H54 (cell line): Measurements from ENCODE around the gene THAP8.

Experiments used
- DNase-seq: peaks from one replicate; pipeline ENCODE4 v3.0.0; 2011; ENCODE audit warnings: low spot score, mixed read lengths; ENCODE audit not compliant: insufficient read length
- FAIRE-seq: peaks from 3 replicates; lab custom pipeline; 2011; peaks lifted over from hg19 to GRCh38; lab: Jason Lieb, UNC
- POLR2A ChIP-seq: IDR thresholded peaks from 2 replicates; pipeline ENCODE4 v1.6.1; 2011; ENCODE audit warnings: low read depth, mild to moderate bottlenecking, low read length

The THAP8 gene

DNA sequence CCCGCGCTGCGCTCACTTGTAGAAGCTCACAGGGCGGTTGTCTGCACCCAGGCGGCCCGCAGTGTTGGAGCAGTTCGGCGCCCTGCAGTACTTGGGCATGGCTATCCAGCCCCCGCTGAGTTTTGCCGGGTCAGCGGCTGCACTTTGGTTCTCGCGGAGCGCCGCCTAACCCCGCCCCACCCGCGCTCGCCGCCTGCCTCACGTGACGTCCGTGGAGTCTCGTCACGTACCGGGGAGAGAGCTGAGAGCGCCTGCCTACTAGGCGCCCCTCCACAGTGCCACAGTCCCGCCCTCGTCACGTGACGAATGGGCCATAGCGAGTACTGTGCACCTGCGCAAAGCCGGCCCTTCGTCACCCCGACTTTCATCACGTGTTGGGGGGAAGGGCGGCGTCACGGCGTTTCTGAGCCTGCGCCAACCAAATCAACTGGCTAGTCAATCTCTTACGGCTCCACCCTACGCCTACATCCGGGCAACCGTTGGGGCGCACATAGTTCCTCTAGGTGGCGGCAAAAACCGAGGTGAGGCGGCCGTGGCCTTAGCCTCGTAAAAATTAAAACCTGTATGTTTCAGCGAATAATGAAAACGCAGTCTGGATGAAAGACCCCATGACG, at the start of gene THAP8:
Gene THAP8, minus strand, starts transcription at position 167 of the 614 bp plus-strand sequence. Its CDS starts 68 bp downstream, at position 99.
- DNase-seq (peak; percentile 99), FAIRE-seq (peak; percentile 67)
- peak; percentile 62 for TF ChIP-seq POLR2A

- TF ChIP-seq POLR2A: no peak
- no peak for FAIRE-seq
- no peak for DNase-seq
Observed at GRCh38 chr19:36103040-36103626, 49.0 kb upstream of the THAP8 start.

- no peak for DNase-seq
Observed at GRCh38 chr19:36101550-36102327, 47.7 kb upstream of the THAP8 start.

GRCh38 chr19:36100476-36100875, 46.4 kb upstream of the THAP8 start:
- FAIRE-seq (no peak), DNase-seq (no peak)
- TF ChIP-seq POLR2A: peak; percentile 11; the same call in 1 of the 2 replicates

More at GRCh38 chr19:36101550-36102327, 47.7 kb upstream of the THAP8 start:
- no peak for TF ChIP-seq POLR2A
- no peak for FAIRE-seq

- FAIRE-seq (no peak), DNase-seq (no peak)
- no peak for TF ChIP-seq POLR2A
Observed at GRCh38 chr19:36099166-36099785, 45.2 kb upstream of the THAP8 start.

GRCh38 chr19:36097036-36097435, 43.0 kb upstream of the THAP8 start:
- no peak for FAIRE-seq
- TF ChIP-seq POLR2A: no peak
- DNase-seq: no peak

GRCh38 chr19:36093687-36094086, 39.6 kb upstream of the THAP8 start:
- no peak for FAIRE-seq
- no peak for TF ChIP-seq POLR2A
- no peak for DNase-seq

DNA sequence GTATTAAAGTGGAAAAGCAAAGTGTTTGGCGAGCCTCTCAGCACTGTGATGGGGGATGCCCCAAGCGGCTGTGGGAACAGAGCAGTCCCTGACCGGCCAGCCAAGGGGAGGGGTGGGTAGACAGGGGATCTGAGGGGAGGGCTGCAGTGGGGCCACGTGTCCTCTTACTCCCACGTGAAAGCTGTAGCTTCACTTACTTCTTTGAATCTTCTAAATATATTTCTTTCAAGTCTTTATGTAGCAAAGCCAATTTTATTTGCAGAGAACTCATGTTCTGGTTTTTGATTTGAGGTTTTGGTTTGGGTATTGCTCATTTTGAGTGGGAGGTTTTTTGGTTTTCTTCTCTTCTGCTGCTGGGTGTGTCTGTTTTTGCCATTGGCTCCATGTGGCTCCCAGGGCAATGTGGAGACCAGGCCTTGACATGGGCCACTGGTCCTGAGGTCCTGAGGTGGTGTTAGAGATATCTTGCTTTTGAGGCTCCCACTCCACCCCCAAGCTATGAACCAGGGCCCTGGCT, 39.1 kb upstream of the THAP8 start:
- FAIRE-seq (no peak), DNase-seq (no peak)
- no peak for TF ChIP-seq POLR2A

- no peak for TF ChIP-seq POLR2A
- FAIRE-seq: no peak
Observed at GRCh38 chr19:36092566-36092965, 38.5 kb upstream of the THAP8 start.

DNA sequence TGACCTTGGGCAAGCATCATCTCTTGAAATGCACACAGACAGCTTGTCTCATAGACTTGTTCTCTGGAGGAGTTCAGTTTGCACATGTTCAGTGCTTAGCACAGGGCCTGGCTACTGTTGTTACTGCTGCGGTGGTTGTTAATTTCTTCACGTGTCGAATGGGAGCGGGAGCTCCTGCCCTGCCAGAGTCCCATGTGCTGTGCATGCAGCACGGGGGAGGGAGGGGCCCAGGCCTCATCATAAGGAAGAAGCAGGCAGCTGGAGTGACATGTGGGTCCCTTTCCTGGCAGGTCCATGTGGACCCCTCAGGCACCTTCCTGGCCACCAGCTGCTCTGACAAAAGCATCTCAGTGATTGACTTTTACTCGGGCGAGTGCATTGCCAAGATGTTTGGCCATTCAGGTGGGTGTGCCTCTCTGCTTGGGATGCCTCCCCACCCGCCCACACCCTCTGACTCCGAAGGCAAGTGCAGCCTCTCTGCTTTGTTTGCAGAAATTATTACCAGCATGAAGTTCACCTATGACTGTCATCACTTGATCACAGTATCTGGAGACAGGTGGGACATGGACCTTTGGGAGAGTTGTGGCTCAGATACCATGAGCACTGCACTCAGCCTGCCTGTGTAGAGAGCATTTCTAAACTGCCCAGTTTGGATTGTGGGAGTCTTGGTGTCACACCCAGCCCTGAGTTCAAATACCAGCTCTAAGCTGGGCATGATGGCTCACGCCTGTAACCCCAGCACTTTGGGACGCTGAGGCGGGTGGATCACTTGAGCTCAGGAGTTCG, 37.0 kb upstream of the THAP8 start:
- DNase-seq (no peak), FAIRE-seq (no peak)
- TF ChIP-seq POLR2A: no peak

More at GRCh38 chr19:36092566-36092965, 38.5 kb upstream of the THAP8 start:
- no peak for DNase-seq

GRCh38 chr19:36089847-36090246, 35.8 kb upstream of the THAP8 start:
- no peak for TF ChIP-seq POLR2A
- DNase-seq (no peak), FAIRE-seq (no peak)

- FAIRE-seq: no peak
Observed at GRCh38 chr19:36086326-36086725, 32.2 kb upstream of the THAP8 start.

DNA sequence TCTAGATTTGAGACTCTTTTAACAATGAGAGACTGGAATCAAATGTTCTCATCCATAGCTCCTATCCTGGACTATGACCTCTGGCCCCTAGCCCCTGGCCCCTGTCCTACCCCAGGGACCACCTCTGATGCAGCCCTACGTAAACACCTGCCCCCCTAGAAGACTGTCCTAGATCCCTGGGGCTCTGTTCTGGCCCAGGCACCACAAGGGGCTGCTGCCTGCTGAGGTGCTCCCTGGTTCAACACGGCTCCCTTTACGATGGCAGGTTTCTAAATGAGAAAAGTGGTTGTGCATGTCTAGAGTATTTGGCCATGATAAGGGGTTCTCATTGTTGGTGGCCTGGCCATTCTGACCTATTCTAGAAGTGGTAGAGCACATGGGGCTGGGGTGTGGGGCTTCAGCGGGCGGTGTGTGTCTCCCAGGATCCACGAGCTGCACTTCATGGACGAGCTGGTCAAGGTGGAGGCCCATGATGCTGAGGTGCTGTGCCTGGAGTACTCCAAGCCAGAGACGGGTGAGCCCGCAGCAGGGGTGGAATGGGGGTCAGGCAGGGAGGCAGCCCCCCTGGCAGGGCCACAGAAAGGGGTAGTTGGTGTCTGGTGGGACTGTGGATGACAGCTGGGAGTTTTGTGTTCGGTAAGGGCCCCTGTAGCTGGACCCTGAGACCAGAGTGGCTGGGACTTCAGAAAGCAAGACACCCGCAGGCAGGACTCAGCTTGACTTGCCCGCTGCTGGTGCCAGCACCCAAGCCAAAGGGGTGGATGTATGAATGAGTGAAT, 30.3 kb upstream of the THAP8 start:
- TF ChIP-seq POLR2A: no peak
- FAIRE-seq (no peak), DNase-seq (no peak)

More at GRCh38 chr19:36086326-36086725, 32.2 kb upstream of the THAP8 start:
- no peak for DNase-seq
- TF ChIP-seq POLR2A: no peak
